Neural cell (in vitro differentiated cells): ENCODE results near the gene SMNDC1.

ENCODE experiments used
- CTCF ChIP-seq: fragments of 450-650 bp; IDR thresholded peaks from 2 replicates; pipeline ENCODE4 v1.5.1; 2014; ENCODE audit warnings: antibody characterized with exemption, mild to moderate bottlenecking, moderate library complexity; ENCODE audit not compliant: poor library complexity, severe bottlenecking
- EZH2 ChIP-seq: fragments of 200-600, 300-800 bp; shearing (Covaris generic), sonication (generic); IDR thresholded peaks from 2 replicates; pipeline ENCODE4 v1.6.1; 2014; ENCODE audit warnings: antibody characterized with exemption, low read length, borderline replicate concordance, mild to moderate bottlenecking; ENCODE audit not compliant: insufficient read depth, poor library complexity, severe bottlenecking

GRCh38 chr10:110345286-110345685 is 40.6 kb upstream of the SMNDC1 start:
- TF ChIP-seq CTCF (no peak), EZH2 (no peak)
